ENCODE data around the gene ZNF524.

ZNF524 gene

GRCh38 chr19:55603581-55604292, 3.6 kb downstream of the ZNF524 start:
- no peak overlapping the region for H3K4me3 ChIP-seq (ENCODE audit: low read depth, low read length)
- TF ChIP-seq, protein P1, sequence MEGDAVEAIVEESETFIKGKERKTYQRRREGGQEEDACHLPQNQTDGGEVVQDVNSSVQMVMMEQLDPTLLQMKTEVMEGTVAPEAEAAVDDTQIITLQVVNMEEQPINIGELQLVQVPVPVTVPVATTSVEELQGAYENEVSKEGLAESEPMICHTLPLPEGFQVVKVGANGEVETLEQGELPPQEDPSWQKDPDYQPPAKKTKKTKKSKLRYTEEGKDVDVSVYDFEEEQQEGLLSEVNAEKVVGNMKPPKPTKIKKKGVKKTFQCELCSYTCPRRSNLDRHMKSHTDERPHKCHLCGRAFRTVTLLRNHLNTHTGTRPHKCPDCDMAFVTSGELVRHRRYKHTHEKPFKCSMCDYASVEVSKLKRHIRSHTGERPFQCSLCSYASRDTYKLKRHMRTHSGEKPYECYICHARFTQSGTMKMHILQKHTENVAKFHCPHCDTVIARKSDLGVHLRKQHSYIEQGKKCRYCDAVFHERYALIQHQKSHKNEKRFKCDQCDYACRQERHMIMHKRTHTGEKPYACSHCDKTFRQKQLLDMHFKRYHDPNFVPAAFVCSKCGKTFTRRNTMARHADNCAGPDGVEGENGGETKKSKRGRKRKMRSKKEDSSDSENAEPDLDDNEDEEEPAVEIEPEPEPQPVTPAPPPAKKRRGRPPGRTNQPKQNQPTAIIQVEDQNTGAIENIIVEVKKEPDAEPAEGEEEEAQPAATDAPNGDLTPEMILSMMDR (IDR thresholded peaks at IDR 0.05; ENCODE audit: low read depth, low read length) = no peak

GRCh38 chr19:55605207-55605636, 5.1 kb downstream of the ZNF524 start:
- TF ChIP-seq, protein P1 (IDR thresholded peaks at IDR 0.05; ENCODE audit: low read depth, low read length) = no peak
- peak overlapping the region; percentile 94 for H3K4me3 ChIP-seq (ENCODE audit: low read depth, low read length)

GRCh38 chr19:55605637-55606470, 5.8 kb downstream of the ZNF524 start, which contains the start of gene ZNF865:
ZNF865 (plus strand) TSS chr19:55605647; CDS start chr19:55613619, 7,972 bp downstream.
- peak within 1 kb of the TSS; percentile 94 for H3K4me3 ChIP-seq (ENCODE audit: low read depth, low read length)
- TF ChIP-seq, protein P1 (IDR thresholded peaks at IDR 0.05; ENCODE audit: low read depth, low read length) = peak; percentile 77

DNA sequence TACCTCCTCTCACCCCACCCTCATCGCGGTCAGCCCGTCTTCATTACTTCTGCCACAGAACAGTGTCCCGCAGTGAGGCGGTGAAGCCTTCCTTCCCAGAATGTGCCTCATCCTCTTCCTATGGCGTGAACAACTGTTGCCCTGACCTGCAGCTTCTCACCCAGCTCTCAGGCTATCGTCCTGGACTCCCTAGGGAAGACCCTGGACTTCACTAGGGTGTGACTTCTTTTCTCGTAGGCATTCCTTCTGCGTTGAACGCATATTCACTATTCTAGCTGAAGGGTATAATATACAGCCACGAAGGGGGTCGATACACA, 6.3 kb downstream of the ZNF524 start:
- TF ChIP-seq, protein P1 (IDR thresholded peaks at IDR 0.05; ENCODE audit: low read depth, low read length) = no peak

GRCh38 chr19:55606817-55607216, 6.7 kb downstream of the ZNF524 start:
- H3K4me3 ChIP-seq (ENCODE audit: low read depth, low read length) = peak overlapping the region; percentile 94

More for the DNA sequence above, 6.3 kb downstream of the ZNF524 start:
- peak overlapping the region; percentile 94 for H3K4me3 ChIP-seq (ENCODE audit: low read depth, low read length)

GRCh38 chr19:55609326-55609725, 9.2 kb downstream of the ZNF524 start:
- no peak overlapping the region for H3K4me3 ChIP-seq (ENCODE audit: low read depth, low read length)
- TF ChIP-seq, protein P1 (IDR thresholded peaks at IDR 0.05; ENCODE audit: low read depth, low read length) = no peak

More at GRCh38 chr19:55606817-55607216, 6.7 kb downstream of the ZNF524 start:
- TF ChIP-seq, protein P1 (IDR thresholded peaks at IDR 0.05; ENCODE audit: low read depth, low read length) = no peak
